ENCODE results near the gene METTL2A.
"Not testable (repeated sequence)": the region's sequence is repeated elsewhere in the genome, so short reads cannot be mapped to it uniquely, and the experiment has no call there.

The METTL2A gene

GRCh38 chr17:62473030-62473982, 49.6 kb downstream of the METTL2A start:
- not testable (repeated sequence) for DNase-seq

- not testable (repeated sequence) for DNase-seq
These were observed 53.4 kb downstream of the METTL2A start for GRCh38 chr17:62477111-62477510.

- DNase-seq: peak; percentile 22
These were observed 54.2 kb downstream of the METTL2A start for GRCh38 chr17:62477718-62478408.

- DNase-seq: peak; percentile 79
These were observed 54.8 kb downstream of the METTL2A start, which contains the start of gene TLK2 for GRCh38 chr17:62478424-62478879. Gene TLK2, plus strand, starts transcription at chr17:62478825. Its CDS starts 2,301 bp downstream, at chr17:62481126.

GRCh38 chr17:62478880-62479638, 55.4 kb downstream of the METTL2A start:
- peak; percentile 22 for DNase-seq

- DNase-seq: not testable (repeated sequence)
These were observed 56.1 kb downstream of the METTL2A start for GRCh38 chr17:62479639-62480258.

GRCh38 chr17:62482553-62482952, 58.9 kb downstream of the METTL2A start:
- DNase-seq: not testable (repeated sequence)

GRCh38 chr17:62490990-62491389, 67.3 kb downstream of the METTL2A start:
- not testable (repeated sequence) for DNase-seq

GRCh38 chr17:62493049-62493655, 69.5 kb downstream of the METTL2A start:
- DNase-seq: not testable (repeated sequence)

- DNase-seq: not testable (repeated sequence)
These were observed 70.4 kb downstream of the METTL2A start for GRCh38 chr17:62494073-62494472.

- DNase-seq: not testable (repeated sequence)
These were observed 72.6 kb downstream of the METTL2A start for GRCh38 chr17:62496344-62496743.

- DNase-seq: not testable (repeated sequence)
These were observed 75.1 kb downstream of the METTL2A start for GRCh38 chr17:62498796-62499195.

Measured in stimulated activated CD4-positive, alpha-beta T cell treated with anti-CD3 and anti-CD28 coated beads, Interleukin-1b, Interleukin-23, amount 100 ng/mL, for 48 hours (primary cell).